Vagina (tissue), 2 donors: Measurements from ENCODE around the gene SMTNL2.

ENCODE experiments used
- POLR2A ChIP-seq, 2 donors: fragments of 450-650 bp; IDR thresholded peaks; one replicate each; pipeline ENCODE4 v1.6.1; 2017; ENCODE audit warnings: antibody characterized with exemption in 2 of 2, mild to moderate bottlenecking in 2 of 2, moderate library complexity in 2 of 2
- POLR2AphosphoS5 ChIP-seq, 2 donors: sonication (generic); formaldehyde crosslinking; IDR thresholded peaks; one replicate each; pipeline ENCODE4 v1.9.0; 2017; ENCODE audit warnings: antibody characterized with exemption in 2 of 2, mild to moderate bottlenecking in 2 of 2, low read depth in 1 of 2; ENCODE audit not compliant: insufficient read depth in 1 of 2
- TF ChIP-seq, protein P1 (sequence below), 3 experiments: fragments of 450-650 bp in 2 of 3; fragments of 200-600 bp in 1 of 3; sonication (generic) in 1 of 3; IDR thresholded peaks; one replicate each; pipeline ENCODE4 v1.5.1; 2017 to 2019; ENCODE audit warnings: antibody characterized with exemption in 3 of 3, mild to moderate bottlenecking in 2 of 3, moderate library complexity in 2 of 3

DNA sequence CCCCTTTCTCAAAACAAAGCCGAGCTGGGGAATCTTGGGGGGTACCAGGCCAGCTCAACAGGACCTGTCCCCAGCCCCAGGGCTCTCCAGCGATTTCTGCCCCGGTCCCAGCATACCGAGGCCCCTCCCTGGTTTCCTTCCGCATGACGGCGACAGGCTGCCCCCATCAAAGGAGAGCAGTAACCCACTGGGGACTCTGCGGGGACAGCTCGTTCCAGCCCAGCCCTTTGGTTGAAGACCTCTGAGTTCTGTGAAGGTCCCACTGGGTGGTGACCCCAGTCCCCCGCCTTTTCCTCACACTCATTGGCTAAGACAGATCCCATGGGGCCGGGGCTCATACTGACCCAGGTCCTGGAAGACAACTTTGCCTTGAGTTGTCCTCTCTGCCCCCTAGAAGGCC is 4.1 kb downstream of the SMTNL2 start:
- TF ChIP-seq, protein P1, sequence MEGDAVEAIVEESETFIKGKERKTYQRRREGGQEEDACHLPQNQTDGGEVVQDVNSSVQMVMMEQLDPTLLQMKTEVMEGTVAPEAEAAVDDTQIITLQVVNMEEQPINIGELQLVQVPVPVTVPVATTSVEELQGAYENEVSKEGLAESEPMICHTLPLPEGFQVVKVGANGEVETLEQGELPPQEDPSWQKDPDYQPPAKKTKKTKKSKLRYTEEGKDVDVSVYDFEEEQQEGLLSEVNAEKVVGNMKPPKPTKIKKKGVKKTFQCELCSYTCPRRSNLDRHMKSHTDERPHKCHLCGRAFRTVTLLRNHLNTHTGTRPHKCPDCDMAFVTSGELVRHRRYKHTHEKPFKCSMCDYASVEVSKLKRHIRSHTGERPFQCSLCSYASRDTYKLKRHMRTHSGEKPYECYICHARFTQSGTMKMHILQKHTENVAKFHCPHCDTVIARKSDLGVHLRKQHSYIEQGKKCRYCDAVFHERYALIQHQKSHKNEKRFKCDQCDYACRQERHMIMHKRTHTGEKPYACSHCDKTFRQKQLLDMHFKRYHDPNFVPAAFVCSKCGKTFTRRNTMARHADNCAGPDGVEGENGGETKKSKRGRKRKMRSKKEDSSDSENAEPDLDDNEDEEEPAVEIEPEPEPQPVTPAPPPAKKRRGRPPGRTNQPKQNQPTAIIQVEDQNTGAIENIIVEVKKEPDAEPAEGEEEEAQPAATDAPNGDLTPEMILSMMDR (IDR thresholded peaks at IDR 0.05) = no peak
- TF ChIP-seq POLR2AphosphoS5 (IDR thresholded peaks at IDR 0.05; ENCODE audit: insufficient read depth in 1 of 2, low read depth in 1 of 2) (peak in 1 of 2 donors; percentile 46), POLR2A (IDR thresholded peaks at IDR 0.05) (no peak)
